Testis (tissue), 3 donors: Measurements from ENCODE around the gene MTCL1. TPM values are rescaled to one million over a fixed set of nuclear protein-coding genes. Genes with fewer than 3 reads are reported as not detected.

Experiments used
- DNase-seq: peaks from one replicate; pipeline ENCODE4 v3.0.0-alpha.2; 2019
- H3K27ac ChIP-seq, 2 donors: fragments of 200-600 bp; sonication (generic); one replicate each; pipeline ENCODE4 v1.5.1; 2019
- H3K27me3 ChIP-seq: fragments of 200-600 bp; sonication (generic); one replicate; pipeline ENCODE4 v1.5.1; 2019
- H3K36me3 ChIP-seq: fragments of 200-600 bp; sonication (generic); one replicate; pipeline ENCODE4 v1.5.1; 2017; ENCODE audit warnings: low read depth; ENCODE audit errors: missing control alignments
- H3K4me1 ChIP-seq: fragments of 200-600 bp; sonication (generic); one replicate; pipeline ENCODE4 v1.5.1; 2019
- H3K4me3 ChIP-seq, 2 donors: fragments of 200-600 bp; sonication (generic); one replicate each; pipeline ENCODE4 v1.5.1; 2017 to 2019
- H3K9me3 ChIP-seq: fragments of 200-600 bp; sonication (generic); one replicate; pipeline ENCODE4 v1.5.1; 2017
- CTCF ChIP-seq, 3 experiments: fragments of 450-650 bp in 2 of 3; fragments of 200-600 bp in 1 of 3; sonication (generic) in 1 of 3; IDR thresholded peaks; one replicate each; pipeline ENCODE4 v1.5.1; 2016 to 2019; ENCODE audit warnings: antibody characterized with exemption in 3 of 3, mild to moderate bottlenecking in 2 of 3, moderate library complexity in 1 of 3
- POLR2A ChIP-seq: fragments of 450-650 bp; IDR thresholded peaks from one replicate; pipeline ENCODE4 v1.6.1; 2017; ENCODE audit warnings: antibody characterized with exemption, mild to moderate bottlenecking, moderate library complexity
- whole genome bisulfite sequencing, 2 donors: methylation state at CpG; one replicate each; pipeline ENCODE4 v1.1.5; 2018; 5-methylcytosine and 5-hydroxymethylcytosine counted together
- intact Hi-C: fragments of 100-400 bp; cut with DNase I; formaldehyde crosslinking; loops from one replicate; pipeline ENCODE4 v1.15.1; 2023; ENCODE audit warnings: low total_unique reads
- polyA plus RNA-seq: library from polyadenylated mRNA; stranded (reverse); fragments of 350-450 nt; fragmentation: Illumina TruSeq; extraction: RNeasy Lipid Tissue Mini Kit (QIAGEN cat#74804); gene quantifications from one replicate; pipeline ENCODE4 v1.2.3, GENCODE V29; 2014; ENCODE audit warnings: low read depth, low replicate concordance; ENCODE audit not compliant: insufficient read depth
- total RNA-seq, 2 donors: library from RNA; depleted of rRNA; stranded (reverse); fragments of >200 nt; gene quantifications; one replicate each; pipeline ENCODE4 v1.2.3, GENCODE V29; 2016

MTCL1 gene
- total and polyA plus RNA-seq, 3 donors from 2014 or later, result 27.5 to 139 (median 95.8) TPM

DNA sequence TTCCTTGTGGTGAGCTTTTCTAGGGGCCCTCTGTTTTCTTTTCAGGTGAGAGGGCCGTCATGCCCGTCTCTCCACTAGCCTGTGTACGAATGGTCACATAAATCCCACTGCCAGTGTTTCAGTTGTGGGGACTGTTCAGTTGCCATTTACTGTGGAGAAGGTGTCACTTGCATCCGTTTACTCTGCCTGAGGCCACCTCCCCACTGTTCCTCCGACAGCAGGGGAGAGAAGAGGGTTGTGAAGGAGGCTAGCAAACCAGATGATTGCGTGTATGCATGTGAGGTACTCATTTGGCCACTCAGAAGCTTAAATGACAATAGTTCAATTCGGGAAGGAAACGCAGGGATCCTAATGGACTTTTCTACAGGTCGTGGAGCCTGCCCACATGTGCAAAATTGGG is 3.3 kb downstream of the MTCL1 start:
- 66 to 68% methylated on average over 8 to 9 of the region's 9 CpGs for WGBS, 2 donors
- Histone ChIP-seq H3K4me3 (no peak overlapping the region), H3K27ac (peak overlapping the region in 1 of 2 donors; percentile 19), H3K4me1 (peaks cover 3% of the 10 kb centered on the region), H3K27me3 (no peaks in the 10 kb centered on the region), H3K9me3 (no peaks in the 10 kb centered on the region), H3K36me3 (no peaks in the 10 kb centered on the region)
- no peak for TF ChIP-seq POLR2A
- no peak for TF ChIP-seq CTCF (IDR thresholded peaks at IDR 0.05)
- intact Hi-C loops, result loop anchor here (10.0 kb wide), 1 partner anchor 276 kb away; no protein-coding TSS in a partner anchor
- no peak for DNase-seq

DNA sequence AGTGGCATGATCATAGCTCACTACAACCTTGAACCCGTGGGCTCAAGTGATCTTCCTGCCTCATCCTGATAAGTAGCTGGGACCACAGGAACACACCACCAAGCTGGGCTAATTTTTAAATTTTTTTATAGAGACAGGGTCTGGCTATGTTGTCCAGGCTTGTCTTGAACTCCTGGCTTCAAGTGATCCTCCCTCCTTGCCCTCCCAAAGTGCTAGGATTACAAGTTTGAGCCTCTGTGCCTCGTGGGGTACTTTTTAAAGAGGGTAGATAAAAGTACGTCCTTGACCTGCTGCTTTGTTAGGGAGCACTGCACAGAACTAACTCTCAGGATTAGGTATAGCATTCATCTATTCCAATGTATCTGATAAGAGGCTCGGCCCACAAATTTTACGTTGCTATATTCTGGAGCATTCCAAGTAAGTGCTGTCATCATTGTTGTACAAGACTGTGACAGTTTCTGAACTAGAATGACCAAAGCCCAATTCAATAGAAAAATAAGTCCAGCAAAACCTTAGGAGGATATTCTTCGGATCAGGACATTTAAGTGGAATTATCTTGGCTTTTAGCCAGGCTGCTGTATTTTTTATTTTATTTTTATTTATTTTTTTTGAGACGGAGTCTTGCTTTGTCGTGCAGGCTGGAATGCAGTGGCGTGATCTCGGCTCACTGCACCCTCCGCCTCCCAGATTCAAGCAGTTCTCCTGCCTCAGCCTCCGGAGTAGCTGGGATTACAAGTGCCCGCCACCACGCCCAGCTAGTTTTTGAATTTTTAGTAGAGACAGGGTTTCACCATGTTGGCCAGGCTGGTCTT is 4.1 kb downstream of the MTCL1 start:
- Histone ChIP-seq H3K27me3 (no peaks in the 10 kb centered on the region), H3K9me3 (no peaks in the 10 kb centered on the region), H3K36me3 (no peaks in the 10 kb centered on the region), H3K4me3 (no peak overlapping the region), H3K27ac (peak overlapping the region in 1 of 2 donors; percentile 31), H3K4me1 (peaks cover 3% of the 10 kb centered on the region)
- 64 to 69% methylated on average over 14 of the region's 14 CpGs for WGBS, 2 donors
- TF ChIP-seq POLR2A (no peak), CTCF (IDR thresholded peaks at IDR 0.05) (no peak)
- intact Hi-C loops, result loop anchor here (10.0 kb wide), 1 partner anchor 275 kb away; no protein-coding TSS in a partner anchor
- no peak for DNase-seq

GRCh38 chr18:8711736-8712135 is 6.4 kb downstream of the MTCL1 start:
- H3K9me3 ChIP-seq, result no peaks in the 10 kb centered on the region
- intact Hi-C loops, result no loop called here
- no peak for DNase-seq
- no peaks in the 10 kb centered on the region for H3K36me3 ChIP-seq
- no peak overlapping the region for H3K27ac ChIP-seq
- peaks cover 3% of the 10 kb centered on the region for H3K4me1 ChIP-seq
- 69 to 72% methylated on average over 5 of the region's 5 CpGs for WGBS, 2 donors
- H3K27me3 ChIP-seq, result no peaks in the 10 kb centered on the region
- TF ChIP-seq CTCF (IDR thresholded peaks at IDR 0.05), result no peak
- TF ChIP-seq POLR2A, result no peak
- no peak overlapping the region for H3K4me3 ChIP-seq

DNA sequence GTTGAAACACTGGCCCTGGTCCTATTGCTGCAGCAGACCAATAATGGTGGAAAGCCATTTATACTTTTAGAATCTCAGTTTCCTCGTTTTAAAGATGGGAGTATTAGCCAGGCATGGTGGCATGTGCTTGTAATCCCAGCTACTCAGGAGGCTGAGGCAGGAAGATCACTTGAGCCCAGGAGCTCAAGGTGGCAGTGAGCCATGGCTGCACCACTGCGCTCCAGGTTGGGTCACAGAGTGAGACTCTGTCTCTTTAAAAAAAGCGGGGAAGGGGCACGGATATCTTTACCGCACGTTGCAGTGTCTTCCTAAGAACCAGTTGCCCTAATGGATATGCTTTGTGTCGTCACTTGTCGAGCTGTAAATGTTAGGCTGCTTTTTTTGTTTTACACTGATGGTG is 8.3 kb downstream of the MTCL1 start:
- intact Hi-C loops, result no loop called here
- no peaks in the 10 kb centered on the region for H3K27me3 ChIP-seq
- DNase-seq, result no peak
- H3K9me3 ChIP-seq, result no peaks in the 10 kb centered on the region
- H3K36me3 ChIP-seq, result no peaks in the 10 kb centered on the region
- H3K4me1 ChIP-seq, result no peaks in the 10 kb centered on the region
- TF ChIP-seq CTCF (IDR thresholded peaks at IDR 0.05), result no peak
- no peak for TF ChIP-seq POLR2A
- 52 to 55% methylated on average over 8 of the region's 8 CpGs for WGBS, 2 donors
- no peak overlapping the region for H3K4me3 ChIP-seq
- H3K27ac ChIP-seq, result no peak overlapping the region

DNA sequence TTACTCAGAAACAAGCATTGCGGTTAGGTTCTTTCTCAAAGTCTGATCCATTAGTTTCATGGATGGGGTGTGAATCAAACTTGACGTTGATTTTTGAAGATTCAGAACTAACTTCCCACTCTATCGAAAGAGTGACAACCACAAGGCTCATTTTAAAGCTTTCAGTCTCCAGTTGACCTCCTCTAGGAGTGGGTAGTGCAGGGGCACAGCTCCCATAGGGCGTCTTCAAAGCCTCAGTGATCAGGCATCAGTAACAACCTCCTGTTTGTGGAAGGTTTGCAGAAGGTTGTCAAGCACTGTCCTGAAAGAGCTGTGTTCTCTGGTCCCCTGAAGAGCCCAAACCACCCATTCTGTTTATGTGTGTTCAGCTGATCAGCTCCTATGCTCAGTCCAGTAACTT is 10.2 kb downstream of the MTCL1 start:
- 90% methylated on average over 4 of the region's 4 CpGs for WGBS, 2 donors
- DNase-seq, result no peak
- Histone ChIP-seq H3K4me1 (no peaks in the 10 kb centered on the region), H3K27me3 (no peaks in the 10 kb centered on the region), H3K9me3 (no peaks in the 10 kb centered on the region), H3K27ac (no peak overlapping the region), H3K4me3 (no peak overlapping the region), H3K36me3 (no peaks in the 10 kb centered on the region)
- no peak for TF ChIP-seq POLR2A
- intact Hi-C loops, result no loop called here
